SJCRH30 (cell line): ENCODE data around the gene THSD4. TPM values are rescaled to one million over a fixed set of nuclear protein-coding genes. Genes with fewer than 3 reads are reported as not detected.

Experiments used
- DNase-seq, 2 experiments: peaks; one replicate each; pipeline ENCODE4 v3.0.0-alpha.2; 2015 to 2020
- H3K27ac ChIP-seq: fragments of 250-450 bp; sonication (Bioruptor Pico); 2 replicates; pipeline ENCODE4 v1.5.1; 2020; ENCODE audit warnings: mild to moderate bottlenecking, moderate library complexity
- H3K27me3 ChIP-seq: fragments of 250-450 bp; sonication (Bioruptor Pico); 2 replicates; pipeline ENCODE4 v1.5.1; 2020; ENCODE audit warnings: mild to moderate bottlenecking, moderate library complexity
- H3K36me3 ChIP-seq: fragments of 250-450 bp; sonication (Bioruptor Pico); 2 replicates; pipeline ENCODE4 v1.5.1; 2020; ENCODE audit warnings: mild to moderate bottlenecking, moderate library complexity
- H3K4me1 ChIP-seq: fragments of 250-450 bp; sonication (Bioruptor Pico); 2 replicates; pipeline ENCODE4 v1.5.1; 2020; ENCODE audit warnings: mild to moderate bottlenecking, moderate library complexity
- H3K4me3 ChIP-seq: fragments of 250-450 bp; sonication (Bioruptor Pico); 2 replicates; pipeline ENCODE4 v1.5.1; 2020; ENCODE audit warnings: mild to moderate bottlenecking, moderate library complexity
- H3K9me3 ChIP-seq: fragments of 250-450 bp; sonication (Bioruptor Pico); replicated peaks from 2 replicates; pipeline ENCODE4 v1.5.1; 2020; ENCODE audit warnings: mild to moderate bottlenecking, moderate library complexity
- total RNA-seq: library from RNA; depleted of rRNA; stranded (reverse); fragments of >200 nt; shearing (Covaris generic); gene quantifications from 2 replicates; pipeline ENCODE4 v1.2.3, GENCODE V29; 2014

The THSD4 gene
- total RNA-seq, 1 experiment from 2014 or later, result 20.7 TPM

- H3K4me3 ChIP-seq, result no peak overlapping the region
- no peaks in the 10 kb centered on the region for H3K36me3 ChIP-seq
Observed at GRCh38 chr15:71089801-71090200, 25.5 kb upstream of the THSD4 start.

GRCh38 chr15:71091601-71092000, 23.7 kb upstream of the THSD4 start:
- no peak overlapping the region for H3K4me3 ChIP-seq
- no peaks in the 10 kb centered on the region for H3K4me1 ChIP-seq
- no peak for DNase-seq
- H3K27ac ChIP-seq, result no peak overlapping the region
- no peaks in the 10 kb centered on the region for H3K9me3 ChIP-seq
- no peaks in the 10 kb centered on the region for H3K36me3 ChIP-seq
- H3K27me3 ChIP-seq, result no peaks in the 10 kb centered on the region

More at GRCh38 chr15:71089801-71090200, 25.5 kb upstream of the THSD4 start:
- Histone ChIP-seq H3K9me3 (no peaks in the 10 kb centered on the region), H3K4me1 (no peaks in the 10 kb centered on the region), H3K27me3 (no peaks in the 10 kb centered on the region), H3K27ac (no peak overlapping the region)
- DNase-seq, result no peak

GRCh38 chr15:71092056-71092600, 23.1 kb upstream of the THSD4 start:
- Histone ChIP-seq H3K4me1 (no peaks in the 10 kb centered on the region), H3K4me3 (no peak overlapping the region), H3K36me3 (no peaks in the 10 kb centered on the region), H3K9me3 (no peaks in the 10 kb centered on the region), H3K27ac (no peak overlapping the region), H3K27me3 (no peaks in the 10 kb centered on the region)
- no peak for DNase-seq

GRCh38 chr15:71093054-71094024, 21.9 kb upstream of the THSD4 start:
- no peaks in the 10 kb centered on the region for H3K4me1 ChIP-seq
- no peak for DNase-seq
- no peaks in the 10 kb centered on the region for H3K9me3 ChIP-seq
- no peak overlapping the region for H3K4me3 ChIP-seq
- H3K27me3 ChIP-seq, result no peaks in the 10 kb centered on the region
- no peaks in the 10 kb centered on the region for H3K36me3 ChIP-seq
- H3K27ac ChIP-seq, result no peak overlapping the region

GRCh38 chr15:71094137-71094536, 21.1 kb upstream of the THSD4 start:
- Histone ChIP-seq H3K9me3 (no peaks in the 10 kb centered on the region), H3K36me3 (no peaks in the 10 kb centered on the region), H3K4me1 (no peaks in the 10 kb centered on the region), H3K27me3 (no peaks in the 10 kb centered on the region), H3K27ac (no peak overlapping the region), H3K4me3 (no peak overlapping the region)
- DNase-seq, result no peak

- no peak overlapping the region for H3K4me3 ChIP-seq
- H3K36me3 ChIP-seq, result no peaks in the 10 kb centered on the region
- H3K27ac ChIP-seq, result no peak overlapping the region
- H3K27me3 ChIP-seq, result no peaks in the 10 kb centered on the region
- no peaks in the 10 kb centered on the region for H3K4me1 ChIP-seq
- no peaks in the 10 kb centered on the region for H3K9me3 ChIP-seq
- DNase-seq, result no peak
Observed at GRCh38 chr15:71096676-71097075, 18.6 kb upstream of the THSD4 start.

GRCh38 chr15:71097890-71098289, 17.4 kb upstream of the THSD4 start:
- no peak overlapping the region for H3K4me3 ChIP-seq
- no peaks in the 10 kb centered on the region for H3K9me3 ChIP-seq
- H3K27ac ChIP-seq, result no peak overlapping the region
- H3K36me3 ChIP-seq, result no peaks in the 10 kb centered on the region
- no peaks in the 10 kb centered on the region for H3K4me1 ChIP-seq
- DNase-seq, result no peak
- H3K27me3 ChIP-seq, result no peaks in the 10 kb centered on the region

GRCh38 chr15:71098920-71099319, 16.4 kb upstream of the THSD4 start:
- Histone ChIP-seq H3K27ac (no peak overlapping the region), H3K4me1 (no peaks in the 10 kb centered on the region), H3K4me3 (no peak overlapping the region), H3K27me3 (no peaks in the 10 kb centered on the region), H3K36me3 (no peaks in the 10 kb centered on the region), H3K9me3 (no peaks in the 10 kb centered on the region)
- DNase-seq, result no peak

- DNase-seq, result peak in 1 of 2 experiments; percentile 54
- H3K4me3 ChIP-seq, result no peak overlapping the region
- H3K4me1 ChIP-seq, result no peaks in the 10 kb centered on the region
- no peak overlapping the region for H3K27ac ChIP-seq
- no peaks in the 10 kb centered on the region for H3K27me3 ChIP-seq
- no peaks in the 10 kb centered on the region for H3K36me3 ChIP-seq
- H3K9me3 ChIP-seq, result no peaks in the 10 kb centered on the region
Observed at GRCh38 chr15:71103102-71103676, 12.1 kb upstream of the THSD4 start.

- no peaks in the 10 kb centered on the region for H3K36me3 ChIP-seq
- H3K4me1 ChIP-seq, result no peaks in the 10 kb centered on the region
- no peak overlapping the region for H3K27ac ChIP-seq
- H3K27me3 ChIP-seq, result no peaks in the 10 kb centered on the region
- DNase-seq, result no peak
- no peak overlapping the region for H3K4me3 ChIP-seq
- no peaks in the 10 kb centered on the region for H3K9me3 ChIP-seq
Observed at GRCh38 chr15:71104636-71105035, 10.6 kb upstream of the THSD4 start.

- no peak overlapping the region for H3K4me3 ChIP-seq
Observed at GRCh38 chr15:71105444-71105843, 9.8 kb upstream of the THSD4 start.

GRCh38 chr15:71106802-71107500, 8.3 kb upstream of the THSD4 start:
- Histone ChIP-seq H3K27ac (no peak overlapping the region), H3K9me3 (no peaks in the 10 kb centered on the region), H3K27me3 (no peaks in the 10 kb centered on the region), H3K36me3 (no peaks in the 10 kb centered on the region), H3K4me3 (no peak overlapping the region), H3K4me1 (no peaks in the 10 kb centered on the region)
- no peak for DNase-seq

More at GRCh38 chr15:71105444-71105843, 9.8 kb upstream of the THSD4 start:
- DNase-seq, result no peak
- H3K27me3 ChIP-seq, result no peaks in the 10 kb centered on the region
- no peaks in the 10 kb centered on the region for H3K9me3 ChIP-seq
- H3K36me3 ChIP-seq, result no peaks in the 10 kb centered on the region
- H3K4me1 ChIP-seq, result no peaks in the 10 kb centered on the region
- no peak overlapping the region for H3K27ac ChIP-seq

GRCh38 chr15:71107501-71107815, 7.8 kb upstream of the THSD4 start:
- Histone ChIP-seq H3K4me1 (no peaks in the 10 kb centered on the region), H3K27me3 (no peaks in the 10 kb centered on the region), H3K27ac (no peak overlapping the region), H3K36me3 (no peaks in the 10 kb centered on the region), H3K4me3 (no peak overlapping the region), H3K9me3 (no peaks in the 10 kb centered on the region)
- DNase-seq, result no peak

GRCh38 chr15:71109130-71109529, 6.1 kb upstream of the THSD4 start:
- Histone ChIP-seq H3K27ac (no peak overlapping the region), H3K36me3 (no peaks in the 10 kb centered on the region), H3K27me3 (no peaks in the 10 kb centered on the region), H3K4me3 (no peak overlapping the region), H3K9me3 (no peaks in the 10 kb centered on the region), H3K4me1 (no peaks in the 10 kb centered on the region)
- no peak for DNase-seq

GRCh38 chr15:71109905-71110304, 5.4 kb upstream of the THSD4 start:
- Histone ChIP-seq H3K9me3 (no peaks in the 10 kb centered on the region), H3K4me1 (no peaks in the 10 kb centered on the region), H3K36me3 (no peaks in the 10 kb centered on the region), H3K4me3 (no peak overlapping the region), H3K27me3 (no peaks in the 10 kb centered on the region), H3K27ac (no peak overlapping the region)
- no peak for DNase-seq
